ENCODE data around the gene GTSE1.
A peak's percentile ranks its signal among the peaks of the same experiment; 100 is the strongest.

DNA sequence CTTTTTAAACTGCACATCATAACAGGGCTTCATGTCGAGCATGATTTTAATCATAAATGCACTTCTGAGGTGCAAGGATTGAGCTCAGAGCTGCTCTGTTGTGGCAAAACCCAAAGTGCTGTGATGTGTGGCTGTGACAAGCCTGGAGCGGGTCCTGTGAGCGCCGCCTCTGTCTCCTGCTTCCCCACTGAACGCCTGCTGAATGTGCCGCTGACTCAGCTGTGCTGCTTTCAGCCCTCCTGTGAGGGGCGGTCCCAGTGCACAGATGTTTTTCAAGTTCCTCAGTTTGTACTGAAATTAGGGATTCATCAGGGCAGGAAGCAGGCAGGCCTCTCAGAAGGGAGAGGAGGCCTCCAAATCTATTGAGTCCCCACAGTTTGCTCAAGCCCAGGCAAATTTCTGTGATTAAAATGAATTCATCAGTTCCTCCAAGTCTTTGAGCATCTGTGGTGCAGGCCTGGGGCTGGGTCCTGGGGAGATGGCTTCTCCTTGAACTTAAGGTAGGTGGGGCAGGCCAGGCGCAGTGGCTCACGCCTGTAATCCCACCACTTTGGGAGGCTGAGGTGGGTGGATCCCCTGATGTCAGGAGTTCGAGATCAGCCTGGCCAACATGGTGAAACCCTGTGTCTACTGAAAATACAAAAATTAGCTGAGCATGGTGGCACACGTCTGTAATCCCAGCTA is 3.0 kb upstream of the GTSE1 start:
- TF ChIP-seq CTCF (IDR thresholded peaks at IDR 0.05), result no peak
- no peak for TF ChIP-seq POLR2A (IDR thresholded peaks at IDR 0.05)
- TF ChIP-seq POLR2AphosphoS5 (IDR thresholded peaks at IDR 0.05), result peak in 1 of 3 donors; percentile 36
- no peak for TF ChIP-seq EP300 (IDR thresholded peaks at IDR 0.05; ENCODE audit: low read depth)
